Measurements from ENCODE around the gene CMPK1. TPM values are rescaled to one million over a fixed set of nuclear protein-coding genes. Genes with fewer than 3 reads are reported as not detected.

CMPK1 gene
- total RNA-seq, 1 experiment from 2014 or later = 77.4 TPM

DNA sequence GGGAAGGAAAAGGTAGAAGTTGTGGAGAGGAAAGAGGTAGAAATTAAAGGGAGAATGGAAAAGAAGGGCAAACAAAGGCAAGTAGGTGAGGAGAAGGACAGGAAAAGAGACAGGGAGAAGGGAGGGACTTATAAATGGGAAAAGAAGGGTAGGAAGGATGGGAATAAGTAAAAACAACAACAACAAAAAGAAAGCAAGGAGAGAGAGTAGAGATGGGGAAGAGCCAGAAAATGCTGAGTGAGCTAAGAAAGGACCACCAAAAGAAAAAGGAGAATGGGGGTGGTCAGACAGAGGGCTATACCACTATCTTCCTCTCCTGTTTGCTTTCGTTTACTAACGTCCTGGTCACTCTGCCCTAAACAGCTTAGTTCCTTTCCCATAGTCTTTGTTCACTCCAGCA, 1.7 kb upstream of the CMPK1 start:
- TF ChIP-seq, protein P1, sequence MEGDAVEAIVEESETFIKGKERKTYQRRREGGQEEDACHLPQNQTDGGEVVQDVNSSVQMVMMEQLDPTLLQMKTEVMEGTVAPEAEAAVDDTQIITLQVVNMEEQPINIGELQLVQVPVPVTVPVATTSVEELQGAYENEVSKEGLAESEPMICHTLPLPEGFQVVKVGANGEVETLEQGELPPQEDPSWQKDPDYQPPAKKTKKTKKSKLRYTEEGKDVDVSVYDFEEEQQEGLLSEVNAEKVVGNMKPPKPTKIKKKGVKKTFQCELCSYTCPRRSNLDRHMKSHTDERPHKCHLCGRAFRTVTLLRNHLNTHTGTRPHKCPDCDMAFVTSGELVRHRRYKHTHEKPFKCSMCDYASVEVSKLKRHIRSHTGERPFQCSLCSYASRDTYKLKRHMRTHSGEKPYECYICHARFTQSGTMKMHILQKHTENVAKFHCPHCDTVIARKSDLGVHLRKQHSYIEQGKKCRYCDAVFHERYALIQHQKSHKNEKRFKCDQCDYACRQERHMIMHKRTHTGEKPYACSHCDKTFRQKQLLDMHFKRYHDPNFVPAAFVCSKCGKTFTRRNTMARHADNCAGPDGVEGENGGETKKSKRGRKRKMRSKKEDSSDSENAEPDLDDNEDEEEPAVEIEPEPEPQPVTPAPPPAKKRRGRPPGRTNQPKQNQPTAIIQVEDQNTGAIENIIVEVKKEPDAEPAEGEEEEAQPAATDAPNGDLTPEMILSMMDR (IDR thresholded peaks at IDR 0.05; ENCODE audit: insufficient read depth in 1 of 2, low read depth in 1 of 2, low read length in 1 of 2, severe bottlenecking in 1 of 2, unreplicated experiment in 1 of 2) = no peak
- H3K9me3 ChIP-seq = no peaks in the 10 kb centered on the region
- peaks cover 7% of the 10 kb centered on the region for H3K4me1 Mint-ChIP-seq (ENCODE audit: low read depth, unreplicated experiment)
- no peak overlapping the region for H3K27ac Mint-ChIP-seq (ENCODE audit: unreplicated experiment)
- H3K27me3 Mint-ChIP-seq (ENCODE audit: insufficient read depth, unreplicated experiment) = no peaks in the 10 kb centered on the region
- no peaks in the 10 kb centered on the region for H3K36me3 ChIP-seq (ENCODE audit: control insufficient read depth, insufficient read depth, low read length)
- no peaks in the 10 kb centered on the region for H3K9me3 Mint-ChIP-seq (ENCODE audit: unreplicated experiment)
- no peaks in the 10 kb centered on the region for H3K36me3 Mint-ChIP-seq (ENCODE audit: insufficient read depth, unreplicated experiment)
- CTCF ChIA-PET = interaction anchor here (0.8 kb wide), 1 partner anchor 104 kb away, joined by 3 read pairs; no protein-coding TSS in a partner anchor
- no peaks in the 10 kb centered on the region for H3K27me3 ChIP-seq (replicated peaks; ENCODE audit: control insufficient read depth, insufficient read depth, low read length)
- no peaks in the 10 kb centered on the region; the same call in 1 of the 2 replicates for H3K4me1 ChIP-seq
- intact Hi-C loops (cut with micrococcal nuclease; ENCODE audit: unreplicated experiment) = no loop called here
- H3K4me3 Mint-ChIP-seq (ENCODE audit: unreplicated experiment) = peak overlapping the region; percentile 38
- BruUV-seq (replicated peaks) = no TSS peak
- POLR2A ChIA-PET = interaction anchor here (0.9 kb wide), 1 partner anchor 17 kb away, joined by 3 read pairs; the partner anchor contains the start of gene STIL
- no peak for DNase-seq
- no peak overlapping the region for H3K4me3 ChIP-seq (ENCODE audit: low read depth, low read length)

DNA sequence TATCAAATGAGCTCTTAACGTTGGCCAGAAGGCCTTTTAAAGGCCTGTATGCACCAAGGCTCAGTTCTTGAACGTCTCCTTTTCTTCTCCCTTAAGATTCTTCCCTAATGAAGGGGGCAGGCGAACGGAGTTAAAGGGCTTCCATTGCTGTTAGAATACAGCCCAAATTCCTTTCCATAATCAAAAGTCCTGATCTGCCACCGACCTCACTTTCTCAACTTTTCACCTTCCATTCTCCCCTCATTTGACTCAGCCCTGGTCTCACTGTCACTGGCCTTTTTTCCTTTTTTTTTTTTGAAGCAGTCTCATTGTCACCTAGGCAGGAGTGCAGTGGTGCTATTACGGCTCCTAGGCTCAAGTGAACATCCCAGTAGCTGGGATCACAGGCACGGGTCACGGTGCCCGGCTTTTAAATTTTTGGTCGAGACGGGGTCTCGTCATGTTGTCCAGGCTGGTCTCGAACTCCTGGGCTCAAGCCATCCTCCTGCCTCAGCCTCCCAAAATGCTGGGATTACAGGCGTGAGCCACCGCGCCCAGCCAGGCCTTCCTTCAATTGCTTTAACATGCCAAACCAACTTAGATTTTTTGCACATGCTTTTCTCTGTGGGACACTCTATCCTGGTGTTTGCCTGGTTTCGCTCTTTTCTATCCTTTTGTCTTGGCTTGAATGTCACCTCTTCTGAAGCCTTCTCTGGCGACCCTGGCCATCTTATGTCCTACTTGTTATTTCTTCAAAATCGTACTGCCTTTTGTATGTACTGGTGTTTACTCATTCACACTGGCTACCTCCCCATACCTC, 612 bp upstream of the CMPK1 start:
- no peaks in the 10 kb centered on the region; the same call in 1 of the 2 replicates for H3K4me1 ChIP-seq
- Mint-ChIP-seq H3K4me1 (ENCODE audit: low read depth, unreplicated experiment) (peaks cover 7% of the 10 kb centered on the region), H3K36me3 (ENCODE audit: insufficient read depth, unreplicated experiment) (no peaks in the 10 kb centered on the region), H3K9me3 (ENCODE audit: unreplicated experiment) (no peaks in the 10 kb centered on the region), H3K27me3 (ENCODE audit: insufficient read depth, unreplicated experiment) (no peaks in the 10 kb centered on the region), H3K4me3 (ENCODE audit: unreplicated experiment) (no peak overlapping the region), H3K27ac (ENCODE audit: unreplicated experiment) (no peak overlapping the region)
- intact Hi-C loops (cut with micrococcal nuclease; ENCODE audit: unreplicated experiment) = loop anchor here (1.0 kb wide), 1 partner anchor 142 kb away; no protein-coding TSS in a partner anchor
- H3K4me3 ChIP-seq (ENCODE audit: low read depth, low read length) = peak overlapping the region; percentile 85
- no peak for DNase-seq
- no peaks in the 10 kb centered on the region for H3K36me3 ChIP-seq (ENCODE audit: control insufficient read depth, insufficient read depth, low read length)
- TSS peak; percentile 51 for BruUV-seq (replicated peaks)
- H3K9me3 ChIP-seq = no peaks in the 10 kb centered on the region
- no peaks in the 10 kb centered on the region for H3K27me3 ChIP-seq (replicated peaks; ENCODE audit: control insufficient read depth, insufficient read depth, low read length)
- TF ChIP-seq, protein P1 (IDR thresholded peaks at IDR 0.05; ENCODE audit: insufficient read depth in 1 of 2, low read depth in 1 of 2, low read length in 1 of 2, severe bottlenecking in 1 of 2, unreplicated experiment in 1 of 2) = no peak
- ChIA-PET CTCF (interaction anchor here (0.8 to 2.2 kb wide), 8 partner anchors 9 to 154 kb away, joined by 3 to 14 read pairs (median 4); partner anchors contain the start of genes FOXD2 and STIL), POLR2A (interaction anchor here (0.6 to 2.3 kb wide), 6 partner anchors 9 to 154 kb away, joined by 3 to 53 read pairs (median 6); partner anchors contain the start of gene STIL)

DNA sequence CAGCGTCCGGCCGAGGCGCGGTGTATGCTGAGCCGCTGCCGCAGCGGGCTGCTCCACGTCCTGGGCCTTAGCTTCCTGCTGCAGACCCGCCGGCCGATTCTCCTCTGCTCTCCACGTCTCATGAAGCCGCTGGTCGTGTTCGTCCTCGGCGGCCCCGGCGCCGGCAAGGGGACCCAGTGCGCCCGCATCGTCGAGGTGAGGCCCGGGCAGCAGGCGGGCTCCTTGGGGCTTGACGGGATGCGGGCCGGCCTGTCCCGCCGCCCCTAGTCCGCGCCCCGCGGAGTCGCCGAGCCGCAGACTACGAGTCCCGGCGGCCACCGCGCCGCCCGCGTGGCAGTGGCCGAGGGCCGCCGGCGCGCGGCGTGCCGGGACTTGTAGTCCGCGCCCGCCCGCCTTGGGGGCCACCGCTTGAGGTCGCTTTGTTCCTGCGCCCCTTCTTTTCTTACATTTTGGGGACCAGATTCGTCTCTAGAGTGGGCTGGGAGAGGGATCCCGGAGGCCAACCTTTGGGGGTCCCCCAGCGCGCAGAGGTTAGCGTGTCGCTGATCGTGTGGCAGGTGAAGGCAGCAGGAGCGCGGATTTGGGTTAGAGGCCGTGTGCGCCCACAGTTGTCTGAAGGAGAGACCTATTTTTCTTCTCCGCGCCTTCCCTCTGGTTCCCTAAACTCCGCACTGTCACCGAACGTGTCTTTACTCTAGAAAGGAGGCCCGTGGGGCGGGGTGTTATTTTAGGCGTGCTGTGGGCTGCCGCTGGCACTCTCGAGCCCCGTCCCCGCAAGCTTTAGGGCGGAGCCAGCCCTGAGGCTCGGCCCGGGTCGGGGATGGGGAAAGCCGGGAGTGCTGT, 553 bp downstream of the CMPK1 start:
- Histone ChIP-seq H3K4me1 (no peaks in the 10 kb centered on the region; the same call in 1 of the 2 replicates), H3K36me3 (ENCODE audit: control insufficient read depth, insufficient read depth, low read length) (no peaks in the 10 kb centered on the region), H3K4me3 (ENCODE audit: low read depth, low read length) (peak overlapping the region; percentile 85), H3K9me3 (no peaks in the 10 kb centered on the region), H3K27me3 (replicated peaks; ENCODE audit: control insufficient read depth, insufficient read depth, low read length) (no peaks in the 10 kb centered on the region)
- no TSS peak for BruUV-seq (replicated peaks)
- DNase-seq = peak; percentile 83
- Mint-ChIP-seq H3K27me3 (ENCODE audit: insufficient read depth, unreplicated experiment) (no peaks in the 10 kb centered on the region), H3K4me1 (ENCODE audit: low read depth, unreplicated experiment) (peaks cover 7% of the 10 kb centered on the region), H3K9me3 (ENCODE audit: unreplicated experiment) (no peaks in the 10 kb centered on the region), H3K4me3 (ENCODE audit: unreplicated experiment) (no peak overlapping the region), H3K36me3 (ENCODE audit: insufficient read depth, unreplicated experiment) (no peaks in the 10 kb centered on the region), H3K27ac (ENCODE audit: unreplicated experiment) (peak overlapping the region; percentile 93)
- TF ChIP-seq, protein P1 (IDR thresholded peaks at IDR 0.05; ENCODE audit: insufficient read depth in 1 of 2, low read depth in 1 of 2, low read length in 1 of 2, severe bottlenecking in 1 of 2, unreplicated experiment in 1 of 2) = peak; percentile 12 to 28
- CTCF ChIA-PET = interaction anchor here (0.6 to 2.2 kb wide), 12 partner anchors 11 to 261 kb away, joined by 3 to 14 read pairs (median 4); partner anchors contain the start of genes FOXD2 and STIL
- POLR2A ChIA-PET = interaction anchor here (0.5 to 2.3 kb wide), 8 partner anchors 10 to 155 kb away, joined by 3 to 53 read pairs (median 4); partner anchors contain the start of gene STIL
- intact Hi-C loops (cut with micrococcal nuclease; ENCODE audit: unreplicated experiment) = loop anchor here (1.0 kb wide), 4 partner anchors 20 to 143 kb away; partner anchors contain the start of gene STIL

All from Caco-2 (cell line).